GM18517 (cell line): ENCODE results near the gene ZNF516.

ENCODE experiments used
- ATAC-seq: cut with Tn5 transposase; IDR thresholded peaks from one replicate; pipeline ENCODE4 v1.9.1; 2021; ENCODE audit warnings: mild to moderate bottlenecking, moderate library complexity; ENCODE audit not compliant: unreplicated experiment

Gene ZNF516

GRCh38 chr18:76369791-76370190, 125.3 kb downstream of the ZNF516 start:
- ATAC-seq, result no peak

GRCh38 chr18:76368976-76369375, 126.1 kb downstream of the ZNF516 start:
- ATAC-seq, result no peak

GRCh38 chr18:76368271-76368670, 126.8 kb downstream of the ZNF516 start:
- no peak for ATAC-seq

GRCh38 chr18:76367168-76368125, 127.6 kb downstream of the ZNF516 start:
- ATAC-seq, result no peak

GRCh38 chr18:76365561-76365960, 129.5 kb downstream of the ZNF516 start:
- ATAC-seq, result no peak

- peak; percentile 89 for ATAC-seq
Observed at GRCh38 chr18:76364282-76365259, 130.5 kb downstream of the ZNF516 start.

- no peak for ATAC-seq
Observed at GRCh38 chr18:76363436-76364120, 131.5 kb downstream of the ZNF516 start.

- ATAC-seq, result no peak
Observed at GRCh38 chr18:76362676-76363075, 132.4 kb downstream of the ZNF516 start.

- ATAC-seq, result no peak
Observed at GRCh38 chr18:76361219-76361618, 133.8 kb downstream of the ZNF516 start.

- no peak for ATAC-seq
Observed at GRCh38 chr18:76359909-76360308, 135.1 kb downstream of the ZNF516 start.

GRCh38 chr18:76358774-76359173, 136.3 kb downstream of the ZNF516 start:
- no peak for ATAC-seq

GRCh38 chr18:76357585-76358260, 137.3 kb downstream of the ZNF516 start:
- no peak for ATAC-seq

- ATAC-seq, result no peak
Observed at GRCh38 chr18:76357174-76357573, 137.9 kb downstream of the ZNF516 start.

- ATAC-seq, result no peak
Observed at GRCh38 chr18:76356666-76357065, 138.4 kb downstream of the ZNF516 start.

GRCh38 chr18:76354348-76354747, 140.7 kb downstream of the ZNF516 start:
- no peak for ATAC-seq

- ATAC-seq, result no peak
Observed at GRCh38 chr18:76353500-76353899, 141.5 kb downstream of the ZNF516 start.

- no peak for ATAC-seq
Observed at GRCh38 chr18:76353046-76353445, 142.0 kb downstream of the ZNF516 start.

GRCh38 chr18:76351961-76352581, 143.0 kb downstream of the ZNF516 start:
- no peak for ATAC-seq

GRCh38 chr18:76350134-76351025, 144.7 kb downstream of the ZNF516 start:
- ATAC-seq, result no peak
